SK-N-SH (cell line): ENCODE results near the gene LIMA1. TPM values are rescaled to one million over a fixed set of nuclear protein-coding genes. Genes with fewer than 3 reads are reported as not detected.

Experiments
- CTCF ChIA-PET: fragments of 300-600, 350-600 bp; formaldehyde crosslinking; extraction: SDS; loops from one replicate; lab custom pipeline; 2021; lab: Yijun Ruan, JAX
- POLR2A ChIA-PET: fragments of 350-600 bp; sonication (Branson Sonifier 250); formaldehyde crosslinking; extraction: SDS; loops from one replicate; lab custom pipeline; 2020; ENCODE audit warnings: antibody characterized with exemption, inconsistent platforms; lab: Yijun Ruan, JAX
- DNase-seq: peaks from one replicate; pipeline ENCODE4 v3.0.0; 2012
- H2AFZ ChIP-seq: fragments of 200-600 bp; sonication (generic); 2 replicates; pipeline ENCODE4 v1.8.1; 2016; ENCODE audit warnings: antibody characterized with exemption, mild to moderate bottlenecking, low read depth
- H3F3A ChIP-seq: fragments of 200-600 bp; sonication (generic); replicated peaks from 2 replicates; pipeline ENCODE3; 2016; ENCODE audit warnings: antibody characterized with exemption, mild to moderate bottlenecking; ENCODE audit not compliant: insufficient read depth
- H3K27ac ChIP-seq, 2 experiments: fragments of 200-500 bp in 1 of 2; fragments of 200-600 bp in 1 of 2; sonication (Bioruptor generic) in 1 of 2; sonication (generic), shearing (Covaris generic) in 1 of 2; 2 replicates each; pipeline versions ENCODE4 v1.5.1 to v1.6.1; 2014 to 2016; ENCODE audit warnings: low read depth in 2 of 2, inconsistent platforms in 1 of 2, low read length in 1 of 2, mild to moderate bottlenecking in 1 of 2, mixed read lengths in 1 of 2
- H3K27me3 ChIP-seq: fragments of 200-600 bp; sonication (generic), shearing (Covaris generic); 2 replicates; pipeline ENCODE4 v1.6.1; 2016; ENCODE audit warnings: mixed run types; ENCODE audit not compliant: insufficient read depth
- H3K36me3 ChIP-seq, 2 experiments: fragments of 200-500 bp in 1 of 2; fragments of 200-600 bp in 1 of 2; sonication (Bioruptor generic) in 1 of 2; sonication (generic) in 1 of 2; replicated peaks in 1 of 2; 2 replicates each; pipeline versions ENCODE3 to v1.5.1; 2014 to 2016; ENCODE audit warnings: low read length in 1 of 2, mild to moderate bottlenecking in 1 of 2; ENCODE audit not compliant: insufficient read depth in 2 of 2, control insufficient read depth in 1 of 2
- H3K4me1 ChIP-seq, 2 experiments: fragments of 200-500 bp in 1 of 2; fragments of 200-600 bp in 1 of 2; sonication (Bioruptor generic) in 1 of 2; sonication (generic), shearing (Covaris generic) in 1 of 2; 2 replicates each; pipeline versions ENCODE4 v1.5.1 to v1.6.1; 2014 to 2016; ENCODE audit warnings: low read depth in 1 of 2, low read length in 1 of 2, mixed run types in 1 of 2; ENCODE audit not compliant: insufficient read depth in 2 of 2, control insufficient read depth in 1 of 2
- H3K4me2 ChIP-seq: fragments of 200-600 bp; sonication (generic), shearing (Covaris generic); 2 replicates; pipeline ENCODE4 v1.6.1; 2017; ENCODE audit warnings: mixed run types
- H3K4me3 ChIP-seq, 2 experiments: fragments of 200-500 bp in 1 of 2; fragments of 200-600 bp in 1 of 2; sonication (Bioruptor generic) in 1 of 2; sonication (generic), shearing (Covaris generic) in 1 of 2; 2 replicates each; pipeline versions ENCODE4 v1.5.1 to v1.8.1; 2014 to 2016; ENCODE audit warnings: low read depth in 2 of 2, inconsistent platforms in 1 of 2, low read length in 1 of 2, mild to moderate bottlenecking in 1 of 2, mixed read lengths in 1 of 2, moderate library complexity in 1 of 2
- H3K79me2 ChIP-seq: fragments of 200-600 bp; sonication (generic); 2 replicates; pipeline ENCODE4 v1.8.1; 2017; ENCODE audit warnings: mild to moderate bottlenecking; ENCODE audit not compliant: insufficient read depth
- H3K9ac ChIP-seq: fragments of 200-600 bp; sonication (generic); 2 replicates; pipeline ENCODE4 v1.6.1; 2017; ENCODE audit warnings: mixed run types
- H3K9me2 ChIP-seq: fragments of 200-600 bp; sonication (generic); 2 replicates; pipeline ENCODE4 v1.6.1; 2017; ENCODE audit warnings: mixed run types
- H3K9me3 ChIP-seq: fragments of 200-600 bp; sonication (generic); 2 replicates; pipeline ENCODE4 v1.6.1; 2017; ENCODE audit warnings: mixed run types, mild to moderate bottlenecking, moderate library complexity
- H4K20me1 ChIP-seq: fragments of 200-600 bp; sonication (generic); 2 replicates; pipeline ENCODE4 v1.6.1; 2017; ENCODE audit warnings: mild to moderate bottlenecking, mixed run types; ENCODE audit not compliant: insufficient read depth
- CHD2 ChIP-seq: fragments of 150-350 bp; IDR thresholded peaks from 2 replicates; pipeline ENCODE4 v1.6.1; 2018; ENCODE audit warnings: low read length; ENCODE audit not compliant: partially characterized antibody
- CTCF ChIP-seq: fragments of 200-600 bp; sonication (generic); IDR thresholded peaks from 2 replicates; pipeline ENCODE4 v1.6.1; 2017; ENCODE audit warnings: antibody characterized with exemption, mild to moderate bottlenecking, moderate library complexity
- ELF1 ChIP-seq: IDR thresholded peaks from 2 replicates; pipeline ENCODE4 v1.4.0; 2012
- EZH2phosphoT487 ChIP-seq: fragments of 200-600 bp; sonication (generic); IDR thresholded peaks from 2 replicates; pipeline ENCODE4 v1.6.1; 2017; ENCODE audit warnings: low read depth, mixed run types, mild to moderate bottlenecking, antibody characterized with exemption, moderate library complexity, borderline replicate concordance
- FOXM1 ChIP-seq: IDR thresholded peaks from 2 replicates; pipeline ENCODE4 v1.4.0; 2012; ENCODE audit warnings: low read depth, mild to moderate bottlenecking
- GABPA ChIP-seq: IDR thresholded peaks from 2 replicates; pipeline ENCODE4 v1.4.0; 2012; ENCODE audit warnings: low read depth, mild to moderate bottlenecking
- JUND ChIP-seq: IDR thresholded peaks from 2 replicates; pipeline ENCODE4 v1.4.0; 2012
- MXI1 ChIP-seq: IDR thresholded peaks from 2 replicates; pipeline ENCODE4 v1.6.1; 2012; ENCODE audit warnings: mild to moderate bottlenecking, low read depth, low read length, improper control_type of control experiment
- POLR2AphosphoS5 ChIP-seq: IDR thresholded peaks from 2 replicates; pipeline ENCODE4 v1.6.1; 2012; ENCODE audit warnings: low read depth, low read length
- RAD21 ChIP-seq: IDR thresholded peaks from 2 replicates; pipeline ENCODE4 v1.6.1; 2012; ENCODE audit warnings: mild to moderate bottlenecking, low read length
- RCOR1 ChIP-seq: fragments of 150-350 bp; IDR thresholded peaks from 2 replicates; pipeline ENCODE4 v1.6.1; 2017; ENCODE audit warnings: antibody characterized with exemption, low read length
- REST ChIP-seq: IDR thresholded peaks from 2 replicates; pipeline ENCODE4 v1.6.1; 2012; ENCODE audit warnings: mild to moderate bottlenecking, low read depth, low read length, moderate library complexity
- RXRA ChIP-seq: IDR thresholded peaks from 2 replicates; pipeline ENCODE4 v1.4.0; 2012; ENCODE audit warnings: low read depth, mild to moderate bottlenecking, borderline replicate concordance
- SIN3A ChIP-seq: IDR thresholded peaks from 2 replicates; pipeline ENCODE4 v1.6.1; 2012; ENCODE audit warnings: low read depth, mild to moderate bottlenecking, low read length, moderate library complexity, borderline replicate concordance
- SMC3 ChIP-seq: IDR thresholded peaks from 2 replicates; pipeline ENCODE4 v1.6.1; 2012; ENCODE audit warnings: low read depth, low read length, improper control_type of control experiment
- TAF1 ChIP-seq: IDR thresholded peaks from 2 replicates; pipeline ENCODE4 v1.6.1; 2012; ENCODE audit warnings: low read depth, mild to moderate bottlenecking, low read length, moderate library complexity, borderline replicate concordance
- TCF12 ChIP-seq: IDR thresholded peaks from 2 replicates; pipeline ENCODE4 v1.4.0; 2012
- TEAD4 ChIP-seq: IDR thresholded peaks from 2 replicates; pipeline ENCODE4 v1.4.0; 2012; ENCODE audit warnings: mild to moderate bottlenecking, borderline replicate concordance; ENCODE audit not compliant: insufficient read depth
- USF1 ChIP-seq: IDR thresholded peaks from 2 replicates; pipeline ENCODE4 v1.4.0; 2012; ENCODE audit warnings: low read depth, borderline replicate concordance
- USF2 ChIP-seq: fragments of 150-350 bp; IDR thresholded peaks from 2 replicates; pipeline ENCODE4 v1.6.1; 2017; ENCODE audit warnings: antibody characterized with exemption, low read length, low read depth, borderline replicate concordance
- YY1 ChIP-seq: IDR thresholded peaks from 2 replicates; pipeline ENCODE4 v1.4.0; 2012; ENCODE audit warnings: low read depth, mild to moderate bottlenecking
- WGBS: methylation state at CpG from one replicate; pipeline ENCODE4 v1.1.6; 2017; ENCODE audit warnings: low lambda C conversion rate; 5-methylcytosine and 5-hydroxymethylcytosine counted together
- polyA plus RNA-seq, 3 experiments: library from polyadenylated mRNA; depleted of rRNA; stranded (reverse); fragments of >200 nt; gene quantifications; 2 replicates each; pipeline ENCODE4 v1.2.3, GENCODE V29; 2012

LIMA1 gene
- polyA plus RNA-seq, 1 of the 3 experiments (the other 2 are of a cell fraction), result 96.6 TPM

DNA sequence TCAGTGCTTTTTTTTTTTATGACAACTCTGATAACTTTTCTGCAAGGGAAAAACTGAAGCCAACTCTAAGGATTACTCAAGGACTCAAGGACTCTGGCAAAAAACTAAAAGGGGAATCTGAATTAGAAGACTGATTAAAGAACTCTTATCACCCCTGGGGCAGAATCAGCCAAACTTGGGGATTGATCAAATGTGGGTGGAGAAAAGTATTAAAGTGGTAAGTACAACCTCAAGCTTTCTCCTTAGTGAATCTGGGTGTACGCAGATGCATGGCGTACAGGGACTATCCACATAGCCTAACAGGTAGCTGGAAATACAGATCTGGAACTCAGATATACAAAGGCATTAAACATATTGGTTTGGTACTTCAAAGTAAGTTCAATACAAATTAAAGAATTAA lies 7.3 kb downstream of the LIMA1 start:
- no peak overlapping the region for H3K9ac ChIP-seq
- CTCF ChIA-PET, result interaction anchor here (1.0 kb wide), 1 partner anchor 17 kb away, joined by 3 read pairs; no protein-coding TSS in a partner anchor
- no peaks in the 10 kb centered on the region for H3K36me3 ChIP-seq

DNA sequence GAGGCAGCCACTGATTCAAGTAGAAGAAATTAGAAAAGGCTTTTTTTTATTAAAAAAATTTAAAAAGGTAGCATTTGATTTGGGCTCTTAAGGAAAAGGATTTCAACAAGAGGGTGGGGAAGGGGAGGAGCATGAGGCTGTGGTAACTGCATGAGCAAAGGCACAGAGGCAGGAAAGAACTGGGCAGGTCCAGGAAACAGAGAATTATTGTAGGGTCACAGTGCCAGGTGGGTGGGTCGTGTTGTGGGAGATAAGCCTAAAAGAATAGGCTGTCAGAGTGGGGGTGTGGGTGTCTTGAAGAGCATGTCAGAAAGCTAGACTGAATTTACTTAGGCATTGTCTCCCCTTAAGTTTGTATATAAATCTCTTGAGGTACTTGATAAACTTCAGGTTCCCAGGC lies 7.8 kb downstream of the LIMA1 start:
- 31% methylated on average over 1 of the region's 1 CpG for WGBS
- no peak overlapping the region for H3K4me2 ChIP-seq
- DNase-seq, result no peak
- POLR2A ChIA-PET, result interaction anchor here (0.6 kb wide), 2 partner anchors 40 to 85 kb away, joined by 3 read pairs; no protein-coding TSS in a partner anchor
- H3K36me3 ChIP-seq, result no peaks in the 10 kb centered on the region
- CTCF ChIA-PET, result interaction anchor here (1.0 kb wide), 1 partner anchor 17 kb away, joined by 3 read pairs; no protein-coding TSS in a partner anchor
- H3K27me3 ChIP-seq, result no peaks in the 10 kb centered on the region
- H3K9me3 ChIP-seq, result no peaks in the 10 kb centered on the region
- H3K9me2 ChIP-seq, result no peaks in the 10 kb centered on the region
- no peaks in the 10 kb centered on the region for H3K79me2 ChIP-seq
- H2AFZ ChIP-seq, result no peak overlapping the region
- H3F3A ChIP-seq, result peaks cover 17% of the 10 kb centered on the region
- peaks cover 0 to 4% of the 10 kb centered on the region in 2 experiments; a peak in 3 of 4 replicates for H3K4me1 ChIP-seq
- no peak overlapping the region for H3K4me3 ChIP-seq
- no peaks in the 10 kb centered on the region for H4K20me1 ChIP-seq
- H3K27ac ChIP-seq, result no peak overlapping the region
- H3K9ac ChIP-seq, result no peak overlapping the region
- TF ChIP-seq REST (no peak), SIN3A (no peak), USF1 (no peak), ELF1 (no peak), RCOR1 (no peak), GABPA (no peak), TEAD4 (no peak), YY1 (no peak), SMC3 (no peak), POLR2AphosphoS5 (no peak), TCF12 (no peak)

More for the DNA sequence above, 7.3 kb downstream of the LIMA1 start:
- Histone ChIP-seq H3K4me1 (peaks cover 0 to 4% of the 10 kb centered on the region in 2 experiments; a peak in 3 of 4 replicates), H3K4me2 (no peak overlapping the region), H3K9me2 (no peaks in the 10 kb centered on the region), H2AFZ (no peak overlapping the region), H3K79me2 (no peaks in the 10 kb centered on the region), H3F3A (peaks cover 17% of the 10 kb centered on the region), H3K9me3 (no peaks in the 10 kb centered on the region), H3K4me3 (no peak overlapping the region), H3K27ac (no peak overlapping the region), H4K20me1 (no peaks in the 10 kb centered on the region), H3K27me3 (no peaks in the 10 kb centered on the region)
- WGBS, result 98% methylated on average over 2 of the region's 2 CpGs
- no peak for DNase-seq
- POLR2A ChIA-PET, result no interaction called here
- TF ChIP-seq YY1, result no peak
- no peak for TF ChIP-seq USF2
- no peak for TF ChIP-seq GABPA
- TF ChIP-seq SIN3A, result no peak
- TF ChIP-seq TAF1, result no peak
- no peak for TF ChIP-seq JUND
- no peak for TF ChIP-seq FOXM1
- TF ChIP-seq CHD2, result no peak
- TF ChIP-seq RAD21, result no peak
- TF ChIP-seq RXRA, result no peak
- no peak for TF ChIP-seq EZH2phosphoT487
- no peak for TF ChIP-seq MXI1
- TF ChIP-seq CTCF, result no peak
- TF ChIP-seq TCF12, result no peak
- no peak for TF ChIP-seq SMC3
